Kidney glomerular epithelial cell (primary cell): ENCODE measurements around the gene TNRC6C.
A peak's percentile ranks its signal among the peaks of the same experiment; 100 is the strongest.
"Not testable (repeated sequence)": the region's sequence is repeated elsewhere in the genome, so short reads cannot be mapped to it uniquely, and the experiment has no call there.

Experiments
- DNase-seq: peaks from one replicate; lab custom pipeline; 2025; lab: John Stamatoyannopoulos, UW

The TNRC6C gene

GRCh38 chr17:77963441-77963840 is 4.9 kb downstream of the TNRC6C start:
- DNase-seq = peak; percentile 75

DNA sequence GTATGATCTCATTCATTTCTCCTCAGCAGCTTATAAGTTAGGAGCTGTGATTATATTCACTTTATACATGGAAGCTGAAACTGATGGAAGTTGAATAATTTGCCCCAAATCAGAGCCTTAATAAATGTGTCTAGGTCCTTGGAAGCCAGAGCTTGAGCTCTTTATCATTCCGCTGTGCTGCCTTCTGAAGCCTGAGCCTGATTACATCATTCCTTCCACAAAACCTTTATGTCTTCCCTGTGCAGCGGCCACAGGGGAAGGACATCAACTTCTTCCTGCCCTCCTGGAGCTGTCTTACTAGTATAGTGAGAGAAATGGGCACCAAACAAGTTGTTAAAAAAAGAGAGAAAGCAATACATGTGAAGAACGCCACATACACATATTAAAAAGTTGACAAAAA is 6.8 kb downstream of the TNRC6C start:
- DNase-seq = no peak

GRCh38 chr17:77966476-77966875 is 8.0 kb downstream of the TNRC6C start:
- DNase-seq = no peak

- DNase-seq = no peak
These were observed 10.3 kb downstream of the TNRC6C start for GRCh38 chr17:77968788-77969187.

DNA sequence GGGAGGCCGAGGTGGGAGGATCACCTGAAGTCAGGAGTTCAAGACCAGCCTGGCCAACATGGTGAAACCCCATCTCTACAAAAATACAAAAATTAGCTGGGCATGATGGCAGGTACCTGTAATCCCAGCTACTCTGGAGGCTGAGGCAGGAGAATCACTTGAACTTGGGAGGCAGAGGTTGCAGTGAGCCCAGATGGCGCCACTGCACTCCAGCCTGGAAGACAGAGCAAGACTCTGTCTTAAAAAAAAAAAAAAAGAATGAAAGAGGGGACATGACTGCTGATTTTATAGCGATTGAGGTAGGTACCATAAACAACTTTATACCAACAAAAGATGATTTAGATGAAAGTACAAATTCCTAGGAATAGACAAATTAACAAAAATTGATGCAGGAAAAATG is 13.8 kb downstream of the TNRC6C start:
- DNase-seq = not testable (repeated sequence)

GRCh38 chr17:77973953-77974352 is 15.4 kb downstream of the TNRC6C start:
- DNase-seq = no peak

- no peak for DNase-seq
These were observed 15.9 kb downstream of the TNRC6C start for GRCh38 chr17:77974396-77974795.

DNA sequence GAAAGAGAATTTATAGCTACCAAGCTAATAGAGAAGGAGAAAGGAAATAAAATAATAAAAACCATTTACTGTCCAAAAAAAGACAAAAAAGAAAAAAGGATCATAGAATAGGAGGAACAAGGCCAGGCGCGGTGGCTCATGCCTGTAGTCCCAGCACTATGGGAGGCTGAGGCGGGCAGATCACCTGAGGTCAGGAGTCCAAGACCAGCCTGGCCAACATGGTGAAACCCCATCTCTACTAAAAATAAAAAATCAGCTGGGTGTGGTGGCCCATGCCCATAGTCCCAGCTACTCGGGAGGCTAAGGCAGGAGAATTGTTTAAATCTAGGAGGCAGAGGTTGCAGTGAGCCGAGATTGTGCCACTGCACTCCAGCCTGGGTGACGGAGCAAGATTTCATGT is 23.9 kb downstream of the TNRC6C start:
- not testable (repeated sequence) for DNase-seq

DNA sequence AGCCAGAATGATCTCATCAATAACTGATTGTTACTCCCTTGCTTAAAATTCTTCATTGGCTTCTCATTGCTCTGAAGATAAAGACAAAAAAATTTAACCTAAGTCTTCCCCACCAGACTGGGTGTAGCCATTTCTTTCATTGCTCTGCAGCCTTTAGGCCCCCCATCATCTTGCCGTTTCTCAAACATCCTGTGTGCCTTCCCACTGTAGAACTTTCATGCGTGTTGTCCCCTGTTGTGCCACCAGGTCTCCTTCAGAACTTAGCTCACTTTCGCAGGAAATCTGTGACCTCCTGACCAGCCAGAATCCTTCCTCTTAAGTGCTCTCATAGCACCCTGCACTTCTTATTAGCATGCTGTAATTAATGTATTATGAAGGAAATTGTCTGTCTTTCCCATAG is 31.8 kb downstream of the TNRC6C start:
- no peak for DNase-seq

GRCh38 chr17:77993735-77994134 is 35.2 kb downstream of the TNRC6C start:
- DNase-seq = not testable (repeated sequence)

DNA sequence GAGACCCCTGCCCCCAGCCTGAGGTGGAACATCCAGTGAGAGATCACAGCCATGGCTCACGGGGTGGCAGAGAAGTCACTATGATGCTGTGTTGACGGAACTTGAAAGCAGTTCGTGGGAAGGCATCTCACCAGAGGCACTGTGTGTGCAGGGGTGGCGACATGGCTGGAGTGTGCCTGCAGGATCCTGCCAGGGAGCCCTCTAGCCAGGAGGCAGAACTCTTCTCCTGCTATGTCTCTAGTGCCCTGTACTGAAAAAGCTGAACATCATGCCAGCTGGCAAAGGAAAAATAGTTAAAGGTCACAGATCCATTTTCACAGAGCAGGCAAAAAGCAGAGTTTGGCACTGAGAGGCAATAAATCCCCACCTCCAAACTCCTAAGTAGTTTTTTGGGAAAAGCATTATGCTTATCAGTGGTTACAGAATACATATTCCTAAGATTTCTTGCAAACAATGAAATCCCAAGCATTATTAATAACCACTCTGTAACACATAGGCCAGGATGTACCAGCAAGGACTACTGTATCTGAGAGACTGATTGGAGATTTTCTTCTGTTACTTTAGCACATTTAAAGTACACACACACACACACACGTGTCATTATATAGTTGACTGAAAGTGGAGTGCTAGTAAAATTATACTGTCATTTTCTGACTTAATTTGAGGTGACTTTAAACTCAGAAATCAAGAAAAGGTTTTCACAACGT is 36.8 kb downstream of the TNRC6C start:
- DNase-seq = no peak

GRCh38 chr17:77996256-77996655 is 37.8 kb downstream of the TNRC6C start:
- DNase-seq = no peak

DNA sequence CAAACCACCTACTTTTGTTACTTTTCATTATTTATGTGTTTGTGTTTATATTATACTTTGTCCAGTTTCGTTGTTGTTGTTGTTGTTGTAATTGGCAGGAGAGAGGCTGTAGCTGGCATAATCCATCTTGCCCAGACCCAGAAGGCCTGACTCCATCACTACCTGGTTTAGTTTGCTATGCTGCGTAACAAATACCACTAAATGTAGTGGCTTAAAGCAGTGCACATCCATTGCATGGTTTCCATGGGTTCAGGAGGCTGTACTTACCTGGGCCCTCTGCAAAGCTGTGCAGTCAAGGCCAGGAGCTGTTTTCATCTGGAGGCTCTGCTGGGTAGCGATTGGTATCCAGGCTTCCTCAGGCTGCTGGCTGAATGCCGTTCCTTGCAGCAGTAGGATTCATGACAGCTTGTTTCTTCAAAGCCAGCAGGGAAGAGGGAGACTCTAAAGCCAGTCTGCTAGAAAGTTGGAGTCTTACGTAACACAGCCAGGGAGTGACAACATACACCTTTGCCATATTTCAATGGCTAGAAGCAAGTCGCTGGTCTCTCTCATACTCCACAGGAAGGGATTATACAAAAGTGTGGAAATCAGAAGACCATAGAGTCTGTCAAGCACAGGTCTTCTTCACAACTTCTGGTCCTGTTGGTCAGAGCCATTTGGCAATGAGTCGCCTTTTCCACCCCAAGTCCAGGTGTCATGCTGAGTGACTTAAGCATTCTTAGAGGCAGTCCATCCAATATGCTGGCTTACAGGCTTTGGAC is 41.1 kb downstream of the TNRC6C start:
- no peak for DNase-seq

GRCh38 chr17:78000341-78000740 is 41.8 kb downstream of the TNRC6C start:
- peak; percentile 44 for DNase-seq

DNA sequence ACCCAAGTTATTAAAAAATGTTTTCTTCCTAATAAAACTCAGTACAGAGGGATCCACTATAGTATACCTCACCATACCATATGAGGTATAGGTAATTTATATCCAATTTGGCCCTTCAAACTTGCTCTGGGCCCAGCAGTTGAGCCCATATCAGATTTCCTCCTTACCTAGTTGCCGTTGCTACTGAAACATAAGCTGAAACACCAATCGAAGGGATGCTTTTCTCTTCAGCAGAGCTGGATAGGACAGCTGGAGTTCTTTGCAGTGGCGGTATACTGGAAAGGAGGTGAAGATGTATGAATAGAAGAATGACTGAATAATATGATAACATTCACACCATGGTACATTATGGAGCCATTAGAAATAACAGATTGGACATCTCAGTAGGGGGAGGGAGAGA is 42.7 kb downstream of the TNRC6C start:
- DNase-seq = no peak

DNA sequence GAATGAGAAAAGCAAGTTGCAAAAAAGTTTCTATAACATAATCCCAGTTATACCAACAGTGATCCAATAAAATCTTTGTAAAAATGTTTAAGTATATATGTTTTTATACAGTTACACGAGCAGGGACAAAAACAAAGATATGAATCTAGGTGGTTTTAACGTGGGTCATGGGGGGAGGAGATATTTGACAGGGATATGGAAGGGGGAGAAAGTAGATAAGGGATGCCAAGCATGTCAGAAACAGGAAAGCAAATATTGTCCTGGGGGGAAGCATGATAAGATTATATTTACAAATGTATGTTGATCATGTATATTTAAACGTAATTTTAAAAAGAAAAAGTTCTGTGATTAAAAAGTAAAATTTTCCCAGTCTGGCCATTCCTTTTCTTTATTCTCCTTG is 43.1 kb downstream of the TNRC6C start:
- DNase-seq = no peak

- DNase-seq = no peak
These were observed 43.7 kb downstream of the TNRC6C start for GRCh38 chr17:78002166-78002565.

- no peak for DNase-seq
These were observed 47.1 kb downstream of the TNRC6C start for GRCh38 chr17:78005452-78006171.

DNA sequence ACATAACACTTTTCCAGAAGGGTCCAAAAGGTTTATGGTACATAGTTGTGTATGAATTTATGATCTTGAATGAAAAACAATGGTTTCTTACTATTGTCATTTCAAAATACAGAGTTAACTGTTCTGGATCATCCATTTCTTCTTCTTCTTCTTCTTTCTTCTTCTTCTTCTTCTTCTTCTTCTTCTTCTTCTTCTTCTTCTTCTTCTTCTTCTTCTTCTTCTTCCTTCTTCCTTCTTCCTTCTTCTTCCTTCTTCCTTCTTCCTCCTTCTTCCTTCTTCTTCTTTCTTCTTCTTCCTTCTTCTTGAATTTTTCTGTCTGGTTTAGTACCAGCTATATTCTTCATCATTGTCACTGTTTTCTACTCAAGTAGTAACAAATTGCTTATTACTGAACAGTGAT is 47.8 kb downstream of the TNRC6C start:
- no peak for DNase-seq

- DNase-seq = no peak
These were observed 49.1 kb downstream of the TNRC6C start for GRCh38 chr17:78007647-78008046.

GRCh38 chr17:78010759-78011158 is 52.3 kb downstream of the TNRC6C start:
- no peak for DNase-seq

- no peak for DNase-seq
These were observed 53.9 kb downstream of the TNRC6C start for GRCh38 chr17:78012428-78012827.
